DOHH2 (cell line): Measurements from ENCODE around the gene RNF123.

Experiments
- EZH2phosphoT487 ChIP-seq: fragments of 200-600 bp; sonication (generic); IDR thresholded peaks from 2 replicates; pipeline ENCODE4 v1.6.1; 2017; ENCODE audit warnings: borderline replicate concordance, mild to moderate bottlenecking, antibody characterized with exemption, low read length, moderate library complexity, mixed read lengths
- TF ChIP-seq, protein P1 (sequence below): fragments of 200-600 bp; sonication (generic); IDR thresholded peaks from one replicate; pipeline ENCODE4 v1.5.1; 2014; ENCODE audit warnings: antibody characterized with exemption, mild to moderate bottlenecking, low read depth, low read length; ENCODE audit not compliant: poor library complexity, severe bottlenecking

DNA sequence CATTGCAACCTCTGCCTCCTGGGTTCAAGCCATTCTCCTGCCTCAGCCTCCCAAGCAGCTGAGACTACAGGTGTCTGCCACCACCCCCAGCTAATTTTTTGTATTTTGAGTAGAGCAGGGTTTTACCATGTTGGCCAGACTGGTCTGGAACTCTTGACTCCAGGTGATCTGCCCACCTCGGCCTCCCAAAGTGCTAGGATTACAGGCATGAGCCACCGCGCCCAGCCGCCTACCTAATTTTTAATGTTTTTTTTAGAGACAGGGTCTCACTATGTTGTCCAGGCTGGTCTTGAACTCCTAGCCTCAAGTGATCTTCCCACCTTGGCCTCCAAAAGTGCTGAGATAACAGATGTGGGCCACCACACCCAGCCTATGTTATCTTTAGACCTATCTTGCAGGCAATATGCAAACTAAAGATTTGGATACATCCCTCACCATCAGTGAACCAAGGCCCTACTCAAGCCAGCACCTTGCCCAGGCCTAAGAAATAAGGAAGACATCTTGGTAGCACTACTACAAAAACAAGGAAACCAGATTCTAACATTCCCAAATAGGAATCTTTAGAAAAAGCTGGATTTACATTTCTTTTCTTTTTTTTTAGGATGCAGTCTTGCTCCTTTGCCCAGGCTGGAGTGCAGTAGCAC is 40.7 kb downstream of the RNF123 start:
- TF ChIP-seq, protein P1, sequence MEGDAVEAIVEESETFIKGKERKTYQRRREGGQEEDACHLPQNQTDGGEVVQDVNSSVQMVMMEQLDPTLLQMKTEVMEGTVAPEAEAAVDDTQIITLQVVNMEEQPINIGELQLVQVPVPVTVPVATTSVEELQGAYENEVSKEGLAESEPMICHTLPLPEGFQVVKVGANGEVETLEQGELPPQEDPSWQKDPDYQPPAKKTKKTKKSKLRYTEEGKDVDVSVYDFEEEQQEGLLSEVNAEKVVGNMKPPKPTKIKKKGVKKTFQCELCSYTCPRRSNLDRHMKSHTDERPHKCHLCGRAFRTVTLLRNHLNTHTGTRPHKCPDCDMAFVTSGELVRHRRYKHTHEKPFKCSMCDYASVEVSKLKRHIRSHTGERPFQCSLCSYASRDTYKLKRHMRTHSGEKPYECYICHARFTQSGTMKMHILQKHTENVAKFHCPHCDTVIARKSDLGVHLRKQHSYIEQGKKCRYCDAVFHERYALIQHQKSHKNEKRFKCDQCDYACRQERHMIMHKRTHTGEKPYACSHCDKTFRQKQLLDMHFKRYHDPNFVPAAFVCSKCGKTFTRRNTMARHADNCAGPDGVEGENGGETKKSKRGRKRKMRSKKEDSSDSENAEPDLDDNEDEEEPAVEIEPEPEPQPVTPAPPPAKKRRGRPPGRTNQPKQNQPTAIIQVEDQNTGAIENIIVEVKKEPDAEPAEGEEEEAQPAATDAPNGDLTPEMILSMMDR, result no peak
- TF ChIP-seq EZH2phosphoT487, result no peak
